HG03378 (cell line): ENCODE measurements around the gene NAP1L1.

ENCODE experiments used
- ATAC-seq: cut with Tn5 transposase; IDR thresholded peaks from one replicate; pipeline ENCODE4 v1.9.1; 2021; ENCODE audit warnings: mild to moderate bottlenecking, moderate library complexity; ENCODE audit not compliant: unreplicated experiment

NAP1L1 gene

GRCh38 chr12:76084863-76085519 is 506 bp upstream of the NAP1L1 start:
- peak; percentile 43 for ATAC-seq

- peak; percentile 0 for ATAC-seq
These were observed 1.1 kb downstream of the NAP1L1 start for GRCh38 chr12:76083246-76083903.

- ATAC-seq: no peak
These were observed 2.6 kb downstream of the NAP1L1 start for GRCh38 chr12:76081909-76082308.

GRCh38 chr12:76080729-76081415 is 3.6 kb downstream of the NAP1L1 start:
- no peak for ATAC-seq

- no peak for ATAC-seq
These were observed 4.3 kb downstream of the NAP1L1 start for GRCh38 chr12:76080017-76080728.

GRCh38 chr12:76078748-76079147 is 5.7 kb downstream of the NAP1L1 start:
- ATAC-seq: no peak

GRCh38 chr12:76075448-76075847 is 9.0 kb downstream of the NAP1L1 start:
- ATAC-seq: no peak

- peak; percentile 41 for ATAC-seq
These were observed 9.7 kb downstream of the NAP1L1 start for GRCh38 chr12:76074701-76075336.

GRCh38 chr12:76073561-76073960 is 10.9 kb downstream of the NAP1L1 start:
- ATAC-seq: no peak

- ATAC-seq: no peak
These were observed 11.9 kb downstream of the NAP1L1 start for GRCh38 chr12:76072568-76072967.

GRCh38 chr12:76069339-76069738 is 15.1 kb downstream of the NAP1L1 start:
- no peak for ATAC-seq

- ATAC-seq: no peak
These were observed 18.6 kb downstream of the NAP1L1 start for GRCh38 chr12:76065917-76066316.

- no peak for ATAC-seq
These were observed 19.6 kb downstream of the NAP1L1 start for GRCh38 chr12:76064904-76065303.

GRCh38 chr12:76060111-76060510 is 24.4 kb downstream of the NAP1L1 start:
- ATAC-seq: no peak

- no peak for ATAC-seq
These were observed 27.2 kb downstream of the NAP1L1 start for GRCh38 chr12:76057326-76057725.

GRCh38 chr12:76055393-76055792 is 29.1 kb downstream of the NAP1L1 start:
- no peak for ATAC-seq

GRCh38 chr12:76049575-76050251 is 34.8 kb downstream of the NAP1L1 start:
- no peak for ATAC-seq

- no peak for ATAC-seq
These were observed 36.7 kb downstream of the NAP1L1 start for GRCh38 chr12:76047742-76048141.

GRCh38 chr12:76047060-76047459 is 37.4 kb downstream of the NAP1L1 start:
- no peak for ATAC-seq

- ATAC-seq: no peak
These were observed 41.1 kb downstream of the NAP1L1 start for GRCh38 chr12:76043377-76043776.
